DND-41 (cell line): ENCODE data around the gene GLMP.

Experiments
- ATAC-seq: fragments of 200-7000 bp; cut with Tn5 transposase; 3 replicates; pipeline ENCODE4 v1.9.1; 2021; ENCODE audit warnings: low read depth; ENCODE audit not compliant: insufficient read depth
- DNase-seq: peaks from one replicate; pipeline ENCODE4 v3.0.0-alpha.2; 2020
- H2AFZ ChIP-seq: 2 replicates; pipeline ENCODE4 v1.6.0; 2012; ENCODE audit warnings: low read depth, low read length
- H3K27ac ChIP-seq: 2 replicates; pipeline ENCODE4 v1.5.1; 2012; ENCODE audit warnings: low read length, inconsistent platforms
- H3K27me3 ChIP-seq: fragments of 200-600 bp; sonication (generic); 2 replicates; pipeline ENCODE4 v1.6.0; 2012; ENCODE audit warnings: low read length, mild to moderate bottlenecking, inconsistent platforms; ENCODE audit not compliant: insufficient read depth, poor library complexity
- H3K36me3 ChIP-seq: 2 replicates; pipeline ENCODE4 v1.5.1; 2012; ENCODE audit warnings: low read length, inconsistent platforms; ENCODE audit not compliant: insufficient read depth
- H3K4me1 ChIP-seq: 2 replicates; pipeline ENCODE4 v1.5.1; 2012; ENCODE audit warnings: mild to moderate bottlenecking, low read length; ENCODE audit not compliant: insufficient read depth
- H3K4me2 ChIP-seq: 2 replicates; pipeline ENCODE4 v1.6.0; 2012; ENCODE audit warnings: mild to moderate bottlenecking, moderate library complexity, low read length, inconsistent platforms; ENCODE audit not compliant: insufficient read depth
- H3K4me3 ChIP-seq, 2 experiments: fragments of 200-600 bp in 1 of 2; shearing (Covaris generic) in 1 of 2; 2 replicates each; pipeline ENCODE4 v1.5.1; 2012 to 2016; ENCODE audit warnings: inconsistent platforms in 2 of 2, low read length in 2 of 2, mild to moderate bottlenecking in 2 of 2, low read depth in 1 of 2, moderate library complexity in 1 of 2
- H3K79me2 ChIP-seq: 2 replicates; pipeline ENCODE4 v1.6.0; 2012; ENCODE audit warnings: low read length, inconsistent platforms; ENCODE audit not compliant: insufficient read depth
- H3K9ac ChIP-seq: 2 replicates; pipeline ENCODE4 v1.6.0; 2012; ENCODE audit warnings: low read depth, mild to moderate bottlenecking, inconsistent platforms, low read length, moderate library complexity
- H3K9me3 ChIP-seq: 2 replicates; pipeline ENCODE4 v1.5.1; 2012; ENCODE audit warnings: low read length, moderate library complexity, mild to moderate bottlenecking, inconsistent platforms; ENCODE audit not compliant: insufficient read depth, severe bottlenecking
- H4K20me1 ChIP-seq: 2 replicates; pipeline ENCODE4 v1.6.0; 2012; ENCODE audit warnings: low read length; ENCODE audit not compliant: insufficient read depth
- EZH2 ChIP-seq: IDR thresholded peaks from 3 replicates; pipeline ENCODE4 v1.6.1; 2012; ENCODE audit warnings: borderline replicate concordance, low read depth, mild to moderate bottlenecking, moderate library complexity, low read length, inconsistent platforms; ENCODE audit not compliant: severe bottlenecking
- TF ChIP-seq, protein P1 (sequence below): IDR thresholded peaks from 2 replicates; pipeline ENCODE4 v1.5.1; 2012; ENCODE audit warnings: borderline replicate concordance, low read length, moderate library complexity, mild to moderate bottlenecking; ENCODE audit not compliant: poor library complexity, severe bottlenecking; ENCODE audit errors: extremely low read depth

The GLMP gene

DNA sequence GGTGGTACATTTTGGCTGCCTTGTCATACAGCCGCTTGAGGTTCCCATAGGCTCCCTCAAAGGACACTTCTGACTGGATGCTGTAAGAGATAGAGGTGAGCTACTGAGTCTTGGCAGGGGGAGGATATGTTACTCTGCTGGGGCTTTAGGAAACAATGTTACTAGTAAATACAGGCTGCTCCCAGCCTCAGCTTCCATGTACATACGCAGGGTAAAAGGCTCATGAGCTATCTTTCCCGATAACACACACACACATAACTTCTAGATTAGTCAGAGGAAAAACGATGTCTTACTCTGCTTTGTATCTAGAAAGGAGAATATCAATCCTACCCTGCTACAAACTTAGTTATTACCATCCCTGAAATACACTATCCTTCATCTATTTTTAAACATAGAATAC lies 27.1 kb downstream of the GLMP start:
- Histone ChIP-seq H3K27ac (no peak overlapping the region), H3K36me3 (peaks cover 96% of the 10 kb centered on the region)

DNA sequence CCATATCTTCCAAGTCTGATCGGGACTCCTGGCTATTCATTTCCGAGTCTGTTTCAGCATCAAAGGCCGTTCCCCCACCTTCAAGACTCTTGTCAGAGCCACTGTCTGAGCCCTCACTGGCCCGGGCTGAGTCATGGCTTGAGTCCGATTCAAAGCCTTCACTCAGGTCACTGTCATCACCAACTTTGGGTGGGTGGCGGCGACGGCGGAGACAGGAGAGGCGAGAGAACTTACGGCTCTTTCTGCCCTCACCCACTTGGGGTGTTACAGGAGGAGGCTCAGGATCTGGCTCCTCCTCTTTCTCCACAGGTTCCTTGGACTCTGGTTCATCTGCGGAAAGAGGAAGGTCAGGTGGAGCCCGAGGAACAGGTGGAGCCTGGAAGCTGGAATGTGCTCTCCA lies 29.4 kb downstream of the GLMP start:
- H3K4me3 ChIP-seq, result no peak overlapping the region
- peaks cover 94% of the 10 kb centered on the region for H3K36me3 ChIP-seq
- H3K27ac ChIP-seq, result no peak overlapping the region
- no peaks in the 10 kb centered on the region for H3K79me2 ChIP-seq
- H3K4me2 ChIP-seq, result no peak overlapping the region
- no peaks in the 10 kb centered on the region for H3K27me3 ChIP-seq
- no peaks in the 10 kb centered on the region for H3K9me3 ChIP-seq
- H4K20me1 ChIP-seq, result no peaks in the 10 kb centered on the region
- H3K4me1 ChIP-seq, result no peaks in the 10 kb centered on the region
- TF ChIP-seq, protein P1, sequence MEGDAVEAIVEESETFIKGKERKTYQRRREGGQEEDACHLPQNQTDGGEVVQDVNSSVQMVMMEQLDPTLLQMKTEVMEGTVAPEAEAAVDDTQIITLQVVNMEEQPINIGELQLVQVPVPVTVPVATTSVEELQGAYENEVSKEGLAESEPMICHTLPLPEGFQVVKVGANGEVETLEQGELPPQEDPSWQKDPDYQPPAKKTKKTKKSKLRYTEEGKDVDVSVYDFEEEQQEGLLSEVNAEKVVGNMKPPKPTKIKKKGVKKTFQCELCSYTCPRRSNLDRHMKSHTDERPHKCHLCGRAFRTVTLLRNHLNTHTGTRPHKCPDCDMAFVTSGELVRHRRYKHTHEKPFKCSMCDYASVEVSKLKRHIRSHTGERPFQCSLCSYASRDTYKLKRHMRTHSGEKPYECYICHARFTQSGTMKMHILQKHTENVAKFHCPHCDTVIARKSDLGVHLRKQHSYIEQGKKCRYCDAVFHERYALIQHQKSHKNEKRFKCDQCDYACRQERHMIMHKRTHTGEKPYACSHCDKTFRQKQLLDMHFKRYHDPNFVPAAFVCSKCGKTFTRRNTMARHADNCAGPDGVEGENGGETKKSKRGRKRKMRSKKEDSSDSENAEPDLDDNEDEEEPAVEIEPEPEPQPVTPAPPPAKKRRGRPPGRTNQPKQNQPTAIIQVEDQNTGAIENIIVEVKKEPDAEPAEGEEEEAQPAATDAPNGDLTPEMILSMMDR, result no peak
- TF ChIP-seq EZH2, result no peak
- no peak for DNase-seq
- no peak for ATAC-seq
- no peak overlapping the region for H3K9ac ChIP-seq
- no peak overlapping the region for H2AFZ ChIP-seq

More for the DNA sequence above, 27.1 kb downstream of the GLMP start:
- ATAC-seq (no peak), DNase-seq (no peak)
- Histone ChIP-seq H2AFZ (no peak overlapping the region), H3K79me2 (peaks cover 3% of the 10 kb centered on the region; the same call in 1 of the 2 replicates), H3K4me2 (no peak overlapping the region), H3K4me1 (no peaks in the 10 kb centered on the region), H3K27me3 (no peaks in the 10 kb centered on the region), H3K9ac (no peak overlapping the region), H3K4me3 (no peak overlapping the region), H3K9me3 (no peaks in the 10 kb centered on the region), H4K20me1 (0 out of 2 replicates have a peak, but pooled peaks cover 6% of the 10 kb centered on the region)
- no peak for TF ChIP-seq EZH2
- TF ChIP-seq, protein P1, result no peak

DNA sequence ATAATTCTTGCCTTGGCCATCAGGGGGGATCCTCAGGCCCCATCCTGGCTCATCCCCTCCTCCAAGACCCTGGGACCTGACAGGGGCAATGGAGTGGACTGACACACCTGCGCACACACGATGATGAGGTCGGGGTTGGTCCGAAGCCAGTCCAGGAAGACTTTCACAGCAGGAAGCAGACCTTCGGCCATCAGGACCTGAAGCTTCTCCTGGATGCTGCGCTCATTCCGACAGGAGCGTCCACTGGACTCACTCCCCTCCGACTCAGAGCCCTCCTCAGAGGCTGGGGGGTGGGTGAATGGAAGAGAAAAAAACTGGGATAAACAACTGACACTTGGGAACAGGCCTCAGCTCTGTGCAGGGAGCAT lies 32.2 kb downstream of the GLMP start:
- no peak overlapping the region for H3K27ac ChIP-seq
- ATAC-seq (no peak), DNase-seq (no peak)
- H3K9ac ChIP-seq, result no peak overlapping the region
- no peak overlapping the region for H3K4me2 ChIP-seq
- H3K9me3 ChIP-seq, result no peaks in the 10 kb centered on the region
- H3K4me1 ChIP-seq, result no peaks in the 10 kb centered on the region
- no peak overlapping the region for H3K4me3 ChIP-seq
- no peaks in the 10 kb centered on the region for H3K79me2 ChIP-seq
- H3K27me3 ChIP-seq, result no peaks in the 10 kb centered on the region
- TF ChIP-seq, protein P1, result no peak
- TF ChIP-seq EZH2, result no peak
- H2AFZ ChIP-seq, result no peak overlapping the region
- peaks cover 95% of the 10 kb centered on the region for H3K36me3 ChIP-seq
- H4K20me1 ChIP-seq, result no peaks in the 10 kb centered on the region
